Upper lobe of left lung (tissue), 4 donors: ENCODE data around the gene TM4SF5.

Experiments
- POLR2A ChIP-seq, 4 donors: fragments of 450-650 bp; IDR thresholded peaks; one replicate each; pipeline ENCODE4 v1.5.1; 2016 to 2017; ENCODE audit warnings: antibody characterized with exemption in 4 of 4, mild to moderate bottlenecking in 2 of 4
- POLR2AphosphoS5 ChIP-seq, 2 donors: sonication (generic); formaldehyde crosslinking; IDR thresholded peaks; one replicate each; pipeline ENCODE4 v1.5.1; 2017; ENCODE audit warnings: antibody characterized with exemption in 2 of 2

DNA sequence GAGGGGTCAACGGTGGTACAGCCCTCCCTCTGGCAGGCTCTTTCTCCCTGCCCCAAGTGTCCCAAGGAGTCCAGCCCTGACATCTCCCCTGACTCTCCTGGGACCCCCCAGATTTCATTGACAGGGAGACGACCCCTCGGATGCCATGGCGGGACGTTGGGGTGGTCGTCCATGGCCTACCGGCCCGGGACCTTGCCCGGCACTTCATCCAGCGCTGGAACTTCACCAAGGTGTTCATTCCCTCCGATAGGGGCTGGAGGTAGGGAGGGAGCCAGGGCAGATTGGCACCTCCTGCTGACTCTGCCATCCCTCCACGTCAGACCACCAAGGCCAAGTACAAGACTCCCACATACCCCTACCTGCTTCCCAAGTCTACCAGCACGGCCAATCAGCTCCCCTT lies 45.1 kb downstream of the TM4SF5 start:
- no peak for TF ChIP-seq POLR2AphosphoS5 (IDR thresholded peaks at IDR 0.05)
- no peak for TF ChIP-seq POLR2A (IDR thresholded peaks at IDR 0.05)
